CD8-positive, alpha-beta memory T cell (primary cell): ENCODE measurements around the gene ELN. TPM values are rescaled to one million over a fixed set of nuclear protein-coding genes. Genes with fewer than 3 reads are reported as not detected.

Experiments
- CTCF ChIA-PET: fragments of 350-600 bp; sonication (Branson Sonifier 250); formaldehyde crosslinking; loops from one replicate; lab custom pipeline; 2021; ENCODE audit warnings: antibody characterized with exemption; lab: Charles Lee
- POLR2A ChIA-PET: fragments of 350-600 bp; sonication (Branson Sonifier 250); formaldehyde crosslinking; loops from one replicate; lab custom pipeline; 2021; ENCODE audit warnings: antibody characterized with exemption; lab: Charles Lee
- DNase-seq, 5 donors: peaks; one replicate each; pipeline versions ENCODE4 v3.0.0 to v3.0.0-alpha.2; 2020 to 2022; ENCODE audit warnings: mixed read lengths in 1 of 5
- H3K27ac ChIP-seq: one replicate; pipeline ENCODE4 v1.7.0; 2013; ENCODE audit warnings: low read depth, mild to moderate bottlenecking, low read length, moderate library complexity
- H3K27me3 ChIP-seq: 2 replicates; pipeline ENCODE4 v1.7.0; 2013; ENCODE audit warnings: low read length, mild to moderate bottlenecking; ENCODE audit not compliant: insufficient read depth, poor library complexity, severe bottlenecking
- H3K36me3 ChIP-seq: 2 replicates; pipeline ENCODE4 v1.7.0; 2013; ENCODE audit warnings: mild to moderate bottlenecking, low read length, moderate library complexity; ENCODE audit not compliant: insufficient read depth
- H3K4me1 ChIP-seq: 2 replicates; pipeline ENCODE4 v1.7.0; 2013; ENCODE audit warnings: mild to moderate bottlenecking, low read length, moderate library complexity; ENCODE audit not compliant: insufficient read depth
- H3K4me3 ChIP-seq: 2 replicates; pipeline ENCODE4 v1.7.0; 2013; ENCODE audit warnings: mild to moderate bottlenecking, low read length
- H3K9me3 ChIP-seq: 2 replicates; pipeline ENCODE4 v1.7.0; 2013; ENCODE audit warnings: mild to moderate bottlenecking, low read length
- H3K27ac Mint-ChIP-seq, 8 donors: one replicate each; pipeline ENCODE4 v1.8.0; 2020 to 2021; ENCODE audit warnings: mixed read lengths in 8 of 8, mild to moderate bottlenecking in 6 of 8, inconsistent platforms in 3 of 8, moderate library complexity in 3 of 8
- H3K27me3 Mint-ChIP-seq, 2 donors: one replicate each; pipeline ENCODE4 v1.8.0; 2020 to 2021; ENCODE audit warnings: mixed read lengths in 2 of 2, mild to moderate bottlenecking in 1 of 2, moderate library complexity in 1 of 2
- H3K36me3 Mint-ChIP-seq, 3 donors: one replicate each; pipeline ENCODE4 v1.8.0; 2020 to 2021; ENCODE audit warnings: mixed read lengths in 3 of 3, inconsistent platforms in 1 of 3, mild to moderate bottlenecking in 1 of 3
- H3K4me1 Mint-ChIP-seq, 3 donors: one replicate each; pipeline ENCODE4 v1.8.0; 2020 to 2021; ENCODE audit warnings: mixed read lengths in 3 of 3, inconsistent platforms in 1 of 3, mild to moderate bottlenecking in 1 of 3
- H3K4me3 Mint-ChIP-seq, 7 donors: one replicate each; pipeline ENCODE4 v1.8.0; 2020 to 2021; ENCODE audit warnings: mixed read lengths in 7 of 7, mild to moderate bottlenecking in 6 of 7, moderate library complexity in 4 of 7, inconsistent platforms in 2 of 7
- H3K9me3 Mint-ChIP-seq, 5 donors: one replicate each; pipeline ENCODE4 v1.8.0; 2020 to 2022; ENCODE audit warnings: mixed read lengths in 5 of 5, mild to moderate bottlenecking in 3 of 5, moderate library complexity in 2 of 5, inconsistent platforms in 1 of 5
- polyA plus RNA-seq: library from polyadenylated mRNA; unstranded; fragments of 300-500 nt; fragmentation: Illumina TruSeq; gene quantifications from one replicate; pipeline ENCODE4 v1.2.3, GENCODE V29; 2021
- total RNA-seq, 2 experiments: library from RNA; stranded (reverse); gene quantifications; one replicate each; pipeline ENCODE4 v1.2.3, GENCODE V29; 2021

Gene ELN
- total and polyA plus RNA-seq, 3 experiments from 2014 or later: not detected

GRCh38 chr7:73985737-73986141 is 42.2 kb upstream of the ELN start:
- H3K4me1 ChIP-seq: no peaks in the 10 kb centered on the region
- no peaks in the 10 kb centered on the region for H3K27me3 ChIP-seq
- Mint-ChIP-seq H3K36me3 (no peaks in the 10 kb centered on the region), H3K27ac (no peak overlapping the region), H3K9me3 (no peaks in the 10 kb centered on the region), H3K27me3 (peaks cover 7 to 10% of the 10 kb centered on the region in 2 donors), H3K4me3 (no peak overlapping the region), H3K4me1 (no peaks in the 10 kb centered on the region)
- CTCF ChIA-PET: no interaction called here
- H3K36me3 ChIP-seq: no peaks in the 10 kb centered on the region
- no peaks in the 10 kb centered on the region for H3K9me3 ChIP-seq
- POLR2A ChIA-PET: no interaction called here
- DNase-seq: no peak
- no peak overlapping the region for H3K4me3 ChIP-seq
- H3K27ac ChIP-seq: no peak overlapping the region

- Mint-ChIP-seq H3K36me3 (no peaks in the 10 kb centered on the region), H3K4me1 (no peaks in the 10 kb centered on the region), H3K9me3 (no peaks in the 10 kb centered on the region), H3K27ac (no peak overlapping the region), H3K4me3 (no peak overlapping the region), H3K27me3 (peaks cover 7 to 10% of the 10 kb centered on the region in 2 donors)
- Histone ChIP-seq H3K9me3 (no peaks in the 10 kb centered on the region), H3K36me3 (no peaks in the 10 kb centered on the region), H3K4me1 (no peaks in the 10 kb centered on the region), H3K27me3 (no peaks in the 10 kb centered on the region), H3K4me3 (no peak overlapping the region), H3K27ac (no peak overlapping the region)
- POLR2A ChIA-PET: no interaction called here
- no peak for DNase-seq
- CTCF ChIA-PET: interaction anchor here (1.6 kb wide), 1 partner anchor 41 kb away, joined by 3 read pairs; no protein-coding TSS in a partner anchor
These were observed 41.8 kb upstream of the ELN start for GRCh38 chr7:73986158-73986631.

- no peaks in the 10 kb centered on the region for H3K4me1 Mint-ChIP-seq
- H3K27me3 Mint-ChIP-seq: peaks cover 2 to 5% of the 10 kb centered on the region in 2 donors
- CTCF ChIA-PET: interaction anchor here (1.6 kb wide), 1 partner anchor 40 kb away, joined by 3 read pairs; no protein-coding TSS in a partner anchor
- H3K27ac Mint-ChIP-seq: no peak overlapping the region
- no peaks in the 10 kb centered on the region for H3K36me3 Mint-ChIP-seq
- H3K9me3 ChIP-seq: no peaks in the 10 kb centered on the region
- H3K27me3 ChIP-seq: no peaks in the 10 kb centered on the region
- DNase-seq: no peak
- H3K9me3 Mint-ChIP-seq: no peaks in the 10 kb centered on the region
- H3K36me3 ChIP-seq: no peaks in the 10 kb centered on the region
- no peak overlapping the region for H3K4me3 ChIP-seq
- H3K27ac ChIP-seq: no peak overlapping the region
- POLR2A ChIA-PET: no interaction called here
- H3K4me1 ChIP-seq: no peaks in the 10 kb centered on the region
- H3K4me3 Mint-ChIP-seq: no peak overlapping the region
These were observed 40.7 kb upstream of the ELN start for GRCh38 chr7:73987298-73987697.

GRCh38 chr7:73988197-73988596 is 39.8 kb upstream of the ELN start:
- CTCF ChIA-PET: no interaction called here
- no peak overlapping the region for H3K4me3 Mint-ChIP-seq
- Histone ChIP-seq H3K4me3 (no peak overlapping the region), H3K4me1 (no peaks in the 10 kb centered on the region), H3K27me3 (no peaks in the 10 kb centered on the region), H3K9me3 (no peaks in the 10 kb centered on the region), H3K27ac (no peak overlapping the region), H3K36me3 (no peaks in the 10 kb centered on the region)
- POLR2A ChIA-PET: no interaction called here
- peaks cover 0 to 4% of the 10 kb centered on the region in 2 donors for H3K27me3 Mint-ChIP-seq
- no peak for DNase-seq
- H3K9me3 Mint-ChIP-seq: no peaks in the 10 kb centered on the region
- no peak overlapping the region for H3K27ac Mint-ChIP-seq
- H3K36me3 Mint-ChIP-seq: no peaks in the 10 kb centered on the region
- H3K4me1 Mint-ChIP-seq: no peaks in the 10 kb centered on the region

GRCh38 chr7:73991522-73992100 is 36.4 kb upstream of the ELN start:
- no peaks in the 10 kb centered on the region for H3K4me1 Mint-ChIP-seq
- H3K4me1 ChIP-seq: no peaks in the 10 kb centered on the region
- ChIA-PET POLR2A (no interaction called here), CTCF (no interaction called here)
- no peak overlapping the region for H3K27ac Mint-ChIP-seq
- no peaks in the 10 kb centered on the region for H3K9me3 ChIP-seq
- H3K4me3 Mint-ChIP-seq: no peak overlapping the region
- no peak overlapping the region for H3K27ac ChIP-seq
- H3K9me3 Mint-ChIP-seq: peaks cover 0 to 16% (median 10%) of the 10 kb centered on the region in 5 donors
- DNase-seq: no peak
- H3K36me3 Mint-ChIP-seq: peaks cover 0 to 2% (median 0%) of the 10 kb centered on the region in 3 donors
- H3K27me3 ChIP-seq: no peaks in the 10 kb centered on the region
- peaks cover 0 to 6% of the 10 kb centered on the region in 2 donors for H3K27me3 Mint-ChIP-seq
- no peaks in the 10 kb centered on the region for H3K36me3 ChIP-seq
- no peak overlapping the region for H3K4me3 ChIP-seq

- H3K9me3 ChIP-seq: no peaks in the 10 kb centered on the region
- H3K4me3 ChIP-seq: no peak overlapping the region
- H3K27ac ChIP-seq: no peak overlapping the region
- DNase-seq: no peak
- no peaks in the 10 kb centered on the region for H3K27me3 ChIP-seq
- Mint-ChIP-seq H3K9me3 (peaks cover 0 to 16% (median 10%) of the 10 kb centered on the region in 5 donors), H3K27me3 (peaks cover 4 to 9% of the 10 kb centered on the region in 2 donors), H3K27ac (no peak overlapping the region), H3K4me3 (no peak overlapping the region), H3K36me3 (peaks cover 0 to 3% (median 0%) of the 10 kb centered on the region in 3 donors), H3K4me1 (no peaks in the 10 kb centered on the region)
- H3K4me1 ChIP-seq: no peaks in the 10 kb centered on the region
- H3K36me3 ChIP-seq: no peaks in the 10 kb centered on the region
- CTCF ChIA-PET: no interaction called here
- POLR2A ChIA-PET: no interaction called here
These were observed 35.8 kb upstream of the ELN start for GRCh38 chr7:73992101-73992562.

- Histone ChIP-seq H3K36me3 (no peaks in the 10 kb centered on the region), H3K9me3 (no peaks in the 10 kb centered on the region), H3K27me3 (no peaks in the 10 kb centered on the region), H3K4me1 (no peaks in the 10 kb centered on the region), H3K4me3 (no peak overlapping the region), H3K27ac (no peak overlapping the region)
- ChIA-PET POLR2A (no interaction called here), CTCF (no interaction called here)
- no peaks in the 10 kb centered on the region for H3K4me1 Mint-ChIP-seq
- peaks cover 0 to 16% (median 10%) of the 10 kb centered on the region in 5 donors for H3K9me3 Mint-ChIP-seq
- peaks cover 13 to 14% of the 10 kb centered on the region in 2 donors for H3K27me3 Mint-ChIP-seq
- no peak overlapping the region for H3K4me3 Mint-ChIP-seq
- H3K36me3 Mint-ChIP-seq: peaks cover 0 to 3% (median 0%) of the 10 kb centered on the region in 3 donors
- no peak for DNase-seq
- no peak overlapping the region for H3K27ac Mint-ChIP-seq
These were observed 34.0 kb upstream of the ELN start for GRCh38 chr7:73994023-73994422.

GRCh38 chr7:73994761-73995160 is 33.2 kb upstream of the ELN start:
- H3K4me1 Mint-ChIP-seq: no peaks in the 10 kb centered on the region
- Histone ChIP-seq H3K9me3 (no peaks in the 10 kb centered on the region), H3K4me1 (no peaks in the 10 kb centered on the region), H3K27me3 (no peaks in the 10 kb centered on the region), H3K4me3 (no peak overlapping the region), H3K27ac (no peak overlapping the region), H3K36me3 (no peaks in the 10 kb centered on the region)
- H3K27me3 Mint-ChIP-seq: peaks cover 13 to 14% of the 10 kb centered on the region in 2 donors
- POLR2A ChIA-PET: no interaction called here
- H3K27ac Mint-ChIP-seq: no peak overlapping the region
- peaks cover 0 to 16% (median 10%) of the 10 kb centered on the region in 5 donors for H3K9me3 Mint-ChIP-seq
- H3K36me3 Mint-ChIP-seq: peaks cover 0 to 3% (median 0%) of the 10 kb centered on the region in 3 donors
- no peak overlapping the region for H3K4me3 Mint-ChIP-seq
- CTCF ChIA-PET: no interaction called here
- no peak for DNase-seq
